Gastroesophageal sphincter (tissue), 4 donors: ENCODE data around the gene GSTO2. TPM values are rescaled to one million over a fixed set of nuclear protein-coding genes. Genes with fewer than 3 reads are reported as not detected.

Experiments used
- ATAC-seq: fragments of 150-250 bp; one replicate; pipeline ENCODE4 v1.9.1; 2016; ENCODE audit warnings: mild to moderate bottlenecking, moderate library complexity
- H3K27ac ChIP-seq, 4 donors: fragments of 200-600 bp; sonication (generic) in 3 of 4; 1 replicate in 3 of 4; 2 replicates in 1 of 4; pipeline ENCODE4 v1.5.1; 2016 to 2019
- H3K27me3 ChIP-seq: fragments of 200-600 bp; sonication (generic); one replicate; pipeline ENCODE4 v1.5.1; 2019
- H3K36me3 ChIP-seq, 2 donors: fragments of 200-600 bp; sonication (generic); one replicate each; pipeline ENCODE4 v1.5.1; 2019; ENCODE audit warnings: control low read depth in 1 of 2
- H3K4me1 ChIP-seq, 3 donors: fragments of 200-600 bp; sonication (generic); 1 replicate in 2 of 3; 2 replicates in 1 of 3; pipeline ENCODE4 v1.5.1; 2016 to 2019; ENCODE audit warnings: control low read depth in 2 of 3
- H3K4me3 ChIP-seq, 2 donors: fragments of 200-600 bp; sonication (generic); one replicate each; pipeline ENCODE4 v1.5.1; 2019; ENCODE audit warnings: mild to moderate bottlenecking in 1 of 2, moderate library complexity in 1 of 2
- H3K9me3 ChIP-seq, 3 donors: fragments of 200-600 bp; sonication (generic); one replicate each; pipeline ENCODE4 v1.5.1; 2017 to 2019; ENCODE audit warnings: control low read depth in 2 of 3
- EP300 ChIP-seq: sonication (generic); formaldehyde crosslinking; IDR thresholded peaks from one replicate; pipeline ENCODE4 v1.6.1; 2017; ENCODE audit warnings: antibody characterized with exemption, mild to moderate bottlenecking
- POLR2A ChIP-seq, 2 donors: fragments of 450-650 bp; IDR thresholded peaks; one replicate each; pipeline ENCODE4 v1.6.1; 2017; ENCODE audit warnings: antibody characterized with exemption in 2 of 2, mild to moderate bottlenecking in 2 of 2, moderate library complexity in 1 of 2
- POLR2AphosphoS5 ChIP-seq: sonication (generic); formaldehyde crosslinking; IDR thresholded peaks from one replicate; pipeline ENCODE4 v1.6.1; 2017; ENCODE audit warnings: antibody characterized with exemption
- WGBS, 2 donors: methylation state at CpG; one replicate each; pipeline ENCODE4 v1.1.5; 2018; ENCODE audit warnings: low coverage in 1 of 2; 5-methylcytosine and 5-hydroxymethylcytosine counted together
- total RNA-seq, 4 donors: library from RNA; depleted of rRNA; stranded (reverse); fragments of >200 nt; gene quantifications; one replicate each; pipeline ENCODE4 v1.1.0, GENCODE V29; 2016
- TF ChIP-seq, protein P1 (sequence below), 4 experiments: fragments of 200-600 bp in 2 of 4; fragments of 450-650 bp in 2 of 4; sonication (generic) in 1 of 4; IDR thresholded peaks; one replicate each; pipeline ENCODE4 v1.5.1; 2017 to 2019; ENCODE audit warnings: antibody characterized with exemption in 4 of 4, mild to moderate bottlenecking in 2 of 4, moderate library complexity in 2 of 4

GSTO2 gene
- total RNA-seq, 4 donors from 2014 or later, result 0.15 to 1.3 (median 0.21) TPM

DNA sequence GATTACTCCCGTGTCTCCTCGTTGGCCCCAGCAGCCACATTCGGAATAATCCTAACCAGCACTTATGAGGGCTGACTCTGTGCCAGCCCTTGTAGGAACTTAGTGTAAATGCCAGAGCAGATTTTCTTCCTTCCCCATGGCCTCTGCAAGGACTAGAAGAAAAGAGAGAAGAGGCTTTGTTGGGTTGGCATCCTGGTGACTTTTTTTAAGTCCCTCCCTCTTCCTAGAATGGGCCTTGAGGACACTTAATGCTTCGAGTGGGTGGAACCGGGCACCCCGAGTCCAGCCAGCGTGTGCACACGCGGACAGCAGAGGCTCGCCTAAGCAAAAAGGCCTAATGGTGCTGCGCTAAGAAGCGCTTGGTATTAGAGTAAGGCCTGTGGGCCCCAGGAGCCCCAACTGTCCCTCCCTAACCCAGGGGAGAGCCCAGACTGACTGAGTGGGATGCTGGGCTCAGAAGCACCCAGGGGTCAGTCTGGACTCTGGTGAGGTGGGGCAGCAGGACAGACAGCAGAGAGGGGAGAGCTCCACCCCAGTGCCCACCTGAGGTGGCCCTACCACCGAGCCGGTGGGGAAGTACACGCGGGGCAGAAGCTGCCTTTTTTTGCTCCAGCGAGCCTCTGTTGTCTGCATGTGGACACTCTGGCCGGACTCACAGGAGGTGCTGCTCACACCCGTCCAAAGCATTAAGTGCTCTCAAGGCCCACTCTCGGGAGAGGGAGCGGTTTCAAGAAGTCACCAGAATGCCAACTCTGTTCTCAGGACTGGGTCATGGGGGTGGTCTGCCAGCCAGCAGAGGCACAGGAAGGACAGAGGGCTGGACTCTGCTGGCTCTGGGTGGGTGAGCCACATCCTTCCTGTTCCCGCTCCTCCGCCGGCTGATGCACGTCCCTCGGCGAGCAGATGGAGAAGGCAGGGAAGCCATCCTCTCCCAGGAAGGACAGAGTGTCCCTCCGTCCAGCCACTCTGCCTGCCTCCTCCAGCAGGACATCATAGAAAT lies 56.8 kb downstream of the GSTO2 start:
- Histone ChIP-seq H3K27ac (peak overlapping the region; percentile 50 to 100 (median 98)), H3K4me1 (peaks cover 29 to 100% (median 98%) of the 10 kb centered on the region in 3 donors), H3K4me3 (no peak overlapping the region)

DNA sequence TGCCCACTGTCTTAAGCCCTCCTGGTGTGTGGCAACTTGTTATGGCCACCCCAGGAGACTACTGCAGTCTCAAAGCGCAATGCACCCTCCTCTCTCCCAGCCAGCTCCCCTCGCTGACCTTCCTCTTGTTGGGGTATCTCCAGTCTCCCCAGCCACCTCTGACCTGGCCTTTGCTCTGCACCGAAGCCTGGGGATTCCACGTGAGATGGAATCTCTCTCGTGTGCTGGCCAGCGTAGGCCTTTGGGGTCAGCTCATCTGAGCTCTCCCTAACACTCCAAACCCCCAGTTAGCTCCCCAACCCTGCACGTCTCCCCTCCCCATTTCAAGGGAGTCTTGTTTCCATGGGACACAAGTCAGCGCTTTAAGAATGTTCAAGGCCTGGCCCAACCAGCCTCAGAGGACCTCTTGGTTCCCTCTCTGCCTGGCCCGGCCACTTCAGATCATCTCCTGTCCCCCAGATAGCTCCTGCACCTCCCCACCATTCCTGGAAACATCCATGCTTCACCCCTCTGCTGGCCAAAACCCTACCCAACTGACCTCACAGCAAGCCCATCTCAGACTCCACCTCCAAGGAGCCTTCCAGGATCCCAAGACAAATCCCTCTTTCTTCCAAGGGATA lies 58.1 kb downstream of the GSTO2 start:
- Histone ChIP-seq H3K27me3 (no peaks in the 10 kb centered on the region), H3K4me1 (peaks cover 41 to 100% (median 98%) of the 10 kb centered on the region in 3 donors), H3K9me3 (no peaks in the 10 kb centered on the region), H3K4me3 (no peak overlapping the region), H3K27ac (peak overlapping the region in 3 of 4 donors; percentile 98 to 100 (median 99)), H3K36me3 (no peaks in the 10 kb centered on the region)
- 87 to 89% methylated on average over 7 to 9 of the region's 9 CpGs for WGBS, 2 donors
- no peak for ATAC-seq
- TF ChIP-seq, protein P1, sequence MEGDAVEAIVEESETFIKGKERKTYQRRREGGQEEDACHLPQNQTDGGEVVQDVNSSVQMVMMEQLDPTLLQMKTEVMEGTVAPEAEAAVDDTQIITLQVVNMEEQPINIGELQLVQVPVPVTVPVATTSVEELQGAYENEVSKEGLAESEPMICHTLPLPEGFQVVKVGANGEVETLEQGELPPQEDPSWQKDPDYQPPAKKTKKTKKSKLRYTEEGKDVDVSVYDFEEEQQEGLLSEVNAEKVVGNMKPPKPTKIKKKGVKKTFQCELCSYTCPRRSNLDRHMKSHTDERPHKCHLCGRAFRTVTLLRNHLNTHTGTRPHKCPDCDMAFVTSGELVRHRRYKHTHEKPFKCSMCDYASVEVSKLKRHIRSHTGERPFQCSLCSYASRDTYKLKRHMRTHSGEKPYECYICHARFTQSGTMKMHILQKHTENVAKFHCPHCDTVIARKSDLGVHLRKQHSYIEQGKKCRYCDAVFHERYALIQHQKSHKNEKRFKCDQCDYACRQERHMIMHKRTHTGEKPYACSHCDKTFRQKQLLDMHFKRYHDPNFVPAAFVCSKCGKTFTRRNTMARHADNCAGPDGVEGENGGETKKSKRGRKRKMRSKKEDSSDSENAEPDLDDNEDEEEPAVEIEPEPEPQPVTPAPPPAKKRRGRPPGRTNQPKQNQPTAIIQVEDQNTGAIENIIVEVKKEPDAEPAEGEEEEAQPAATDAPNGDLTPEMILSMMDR (IDR thresholded peaks at IDR 0.05), result no peak
- no peak for TF ChIP-seq POLR2A (IDR thresholded peaks at IDR 0.05)
- no peak for TF ChIP-seq POLR2AphosphoS5
- TF ChIP-seq EP300, result no peak

More for the DNA sequence above, 56.8 kb downstream of the GSTO2 start:
- no peak for ATAC-seq
- Histone ChIP-seq H3K27me3 (no peaks in the 10 kb centered on the region), H3K9me3 (no peaks in the 10 kb centered on the region), H3K36me3 (no peaks in the 10 kb centered on the region)
- 59 to 80% methylated on average over 5 to 6 of the region's 28 CpGs for WGBS, 2 donors
- TF ChIP-seq POLR2AphosphoS5 (no peak), POLR2A (IDR thresholded peaks at IDR 0.05) (no peak), EP300 (no peak)
- TF ChIP-seq, protein P1 (IDR thresholded peaks at IDR 0.05), result no peak

DNA sequence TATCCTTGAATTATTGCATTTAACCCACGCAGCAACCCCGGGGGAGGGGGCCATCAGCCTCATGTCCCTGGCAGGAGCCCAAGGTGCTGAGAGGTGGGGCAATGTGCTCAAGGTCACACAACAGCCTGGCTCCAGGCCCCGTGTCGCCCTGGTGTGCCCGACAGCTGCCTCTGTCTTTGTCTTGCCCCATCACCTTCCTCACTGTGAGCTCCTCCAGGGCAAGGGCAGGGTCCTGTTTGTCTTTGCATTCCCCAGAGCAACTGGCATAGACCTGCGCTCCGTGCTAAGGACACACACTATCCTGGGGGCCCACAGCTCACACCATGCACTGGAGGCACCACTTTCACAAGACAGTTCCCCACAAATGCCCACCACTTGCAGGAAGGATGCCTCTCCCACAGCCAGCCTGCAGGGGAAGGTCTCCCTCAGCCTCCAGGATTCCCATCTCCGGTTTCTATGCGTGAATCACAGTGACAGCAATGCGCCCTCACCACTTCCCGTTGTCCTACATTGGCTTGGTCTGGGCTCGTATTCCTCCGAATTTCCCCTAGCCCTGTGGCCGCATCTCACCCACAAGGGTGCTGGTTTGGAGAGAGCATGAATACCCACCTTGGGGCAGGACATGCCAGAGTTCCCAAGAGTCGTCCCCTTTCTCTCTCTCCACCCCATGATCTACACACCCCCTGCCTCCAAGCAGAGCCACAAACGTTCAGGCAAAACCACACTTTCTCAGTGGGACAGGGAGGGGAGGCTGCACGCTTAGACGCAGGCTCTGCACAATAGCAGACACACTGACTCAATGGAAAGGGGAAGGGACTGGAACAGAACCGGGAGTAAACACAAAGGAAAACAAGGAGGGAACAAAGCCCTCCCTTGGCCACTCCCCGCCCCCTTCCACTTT lies 59.0 kb downstream of the GSTO2 start:
- ATAC-seq, result no peak
- TF ChIP-seq, protein P1 (IDR thresholded peaks at IDR 0.05), result peak in 1 of 4 experiments; percentile 11
- no peak for TF ChIP-seq POLR2AphosphoS5
- no peak for TF ChIP-seq POLR2A (IDR thresholded peaks at IDR 0.05)
- TF ChIP-seq EP300, result no peak
- Histone ChIP-seq H3K36me3 (no peaks in the 10 kb centered on the region), H3K27ac (peak overlapping the region; percentile 95 to 100 (median 98)), H3K27me3 (no peaks in the 10 kb centered on the region), H3K9me3 (no peaks in the 10 kb centered on the region), H3K4me1 (peaks cover 41 to 100% (median 97%) of the 10 kb centered on the region in 3 donors), H3K4me3 (peak overlapping the region in 1 of 2 donors; percentile 31)
- 45% methylated on average over 11 of the region's 20 CpGs; no CpG with 5 or more reads in 1 of the 2 donors for whole genome bisulfite sequencing, 2 donors

DNA sequence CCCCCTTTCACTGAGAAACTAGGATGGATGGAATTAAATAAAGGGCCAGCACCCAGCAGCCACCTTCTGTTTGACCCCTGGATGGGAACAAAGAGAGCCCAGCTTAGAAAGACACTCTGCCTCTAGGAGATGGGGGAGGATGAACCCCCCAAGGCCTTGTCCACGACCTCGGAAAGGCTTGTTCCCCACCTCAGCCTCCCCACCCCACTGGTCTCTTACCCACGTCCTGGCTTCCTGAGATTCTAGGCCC lies 59.6 kb downstream of the GSTO2 start:
- Histone ChIP-seq H3K4me1 (peaks cover 41 to 100% (median 97%) of the 10 kb centered on the region in 3 donors), H3K27me3 (no peaks in the 10 kb centered on the region), H3K9me3 (no peaks in the 10 kb centered on the region), H3K27ac (peak overlapping the region; percentile 95 to 100 (median 98)), H3K36me3 (no peaks in the 10 kb centered on the region), H3K4me3 (peak overlapping the region in 1 of 2 donors; percentile 31)
- TF ChIP-seq EP300 (no peak), POLR2AphosphoS5 (no peak), POLR2A (IDR thresholded peaks at IDR 0.05) (no peak)
- TF ChIP-seq, protein P1 (IDR thresholded peaks at IDR 0.05), result peak in 1 of 4 experiments; percentile 5
- no peak for ATAC-seq
- no CpG with 5 or more reads among the region's 3 CpGs for WGBS, 2 donors
